ENCODE results near the gene UBN1. TPM values are rescaled to one million over a fixed set of nuclear protein-coding genes. Genes with fewer than 3 reads are reported as not detected.
A peak's percentile ranks its signal among the peaks of the same experiment; 100 is the strongest.

Gene UBN1
- total RNA-seq, 1 experiment from 2014 or later, result 19.7 TPM

DNA sequence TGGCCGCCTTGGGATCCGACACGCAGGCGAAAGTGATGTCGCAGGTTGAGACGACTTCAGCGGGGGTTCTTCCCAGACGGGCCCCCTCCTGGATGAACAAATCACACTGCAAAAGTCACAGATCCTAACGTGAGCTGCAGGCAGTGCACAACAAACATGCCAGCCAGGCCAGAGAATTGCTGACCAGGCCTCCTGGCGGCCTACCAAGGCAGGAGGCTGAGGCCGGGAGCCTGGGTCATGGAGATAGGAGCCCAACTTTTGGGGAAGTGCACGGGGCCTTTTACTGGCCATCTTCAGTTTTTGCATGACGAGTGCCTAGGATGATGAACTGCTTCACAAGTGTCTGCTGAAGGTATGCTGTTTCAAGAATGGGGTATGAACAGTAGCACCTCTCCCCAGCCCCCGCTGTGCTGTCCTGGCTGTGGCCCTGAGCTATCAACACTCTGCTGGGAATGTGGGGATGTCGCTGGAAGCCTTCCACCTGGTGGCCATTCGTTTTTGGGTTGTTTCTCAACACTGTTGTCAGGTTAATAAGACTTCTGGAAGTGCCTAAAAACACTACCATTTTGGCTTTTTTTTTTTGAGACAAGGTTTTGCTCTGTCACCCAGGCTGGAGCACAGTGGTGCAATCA lies 32.6 kb upstream of the UBN1 start:
- no peak for DNase-seq (ENCODE audit: low read depth)

GRCh38 chr16:4820652-4821051 lies 26.6 kb upstream of the UBN1 start:
- no peak for DNase-seq (ENCODE audit: low read depth)

GRCh38 chr16:4825196-4825595 lies 22.1 kb upstream of the UBN1 start:
- no peak for DNase-seq (ENCODE audit: low read depth)

DNA sequence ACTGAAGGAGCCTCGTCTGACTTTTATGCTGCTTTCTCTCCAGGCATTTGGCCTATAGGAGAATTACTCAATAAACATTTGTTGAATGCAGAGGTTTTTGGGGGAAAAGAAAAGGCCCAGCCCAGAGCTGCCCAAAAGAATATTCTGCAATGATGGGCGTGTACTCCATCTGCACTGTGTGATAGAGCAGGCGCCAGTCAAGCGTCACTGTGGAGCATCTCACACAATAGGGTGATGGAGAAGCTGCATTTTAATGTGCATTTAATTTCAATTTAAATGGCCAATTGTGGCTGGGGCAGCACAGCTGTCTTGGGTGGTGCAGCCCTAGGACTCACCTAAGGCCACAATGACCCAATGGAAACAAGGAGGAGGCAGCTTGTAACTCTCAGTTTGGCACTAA lies 20.8 kb upstream of the UBN1 start:
- DNase-seq (ENCODE audit: low read depth), result no peak

- DNase-seq (ENCODE audit: low read depth), result no peak
Observed at GRCh38 chr16:4826980-4827379, 20.3 kb upstream of the UBN1 start.

DNA sequence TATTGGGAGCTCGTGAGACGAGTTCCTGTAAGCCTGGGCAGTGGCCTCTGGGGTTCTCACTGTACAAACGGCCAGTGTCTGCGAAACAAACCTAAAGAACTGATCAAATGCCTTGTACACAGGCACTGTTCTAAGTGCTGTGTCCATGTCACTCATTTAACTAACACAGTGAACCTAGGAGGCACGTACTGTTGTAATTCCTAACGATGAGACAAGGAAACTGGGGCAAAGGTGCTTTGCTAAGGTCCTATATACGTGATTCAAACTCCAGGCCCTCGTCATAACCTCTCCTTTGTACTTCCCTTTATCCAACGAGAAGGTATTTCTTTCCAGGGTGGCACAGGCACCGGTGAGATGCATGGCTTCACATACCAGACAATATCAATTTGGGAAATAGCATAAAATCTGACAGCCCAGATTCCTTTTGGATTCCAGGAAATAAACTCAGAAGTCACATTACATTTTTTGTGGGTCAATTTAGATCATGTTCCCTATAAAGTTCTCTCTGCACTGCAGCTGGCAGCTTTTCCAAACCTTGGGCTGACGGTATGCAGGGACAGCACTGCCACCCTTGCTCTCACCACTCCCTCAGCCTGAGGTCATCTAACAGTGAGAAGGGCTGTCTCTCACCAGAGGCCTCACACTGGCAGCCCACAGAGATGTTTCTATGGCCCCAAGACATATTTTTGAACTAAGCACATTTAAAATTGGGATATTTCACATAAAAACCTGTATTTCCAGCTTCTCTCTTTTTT lies 18.5 kb upstream of the UBN1 start:
- no peak for DNase-seq (ENCODE audit: low read depth)

DNA sequence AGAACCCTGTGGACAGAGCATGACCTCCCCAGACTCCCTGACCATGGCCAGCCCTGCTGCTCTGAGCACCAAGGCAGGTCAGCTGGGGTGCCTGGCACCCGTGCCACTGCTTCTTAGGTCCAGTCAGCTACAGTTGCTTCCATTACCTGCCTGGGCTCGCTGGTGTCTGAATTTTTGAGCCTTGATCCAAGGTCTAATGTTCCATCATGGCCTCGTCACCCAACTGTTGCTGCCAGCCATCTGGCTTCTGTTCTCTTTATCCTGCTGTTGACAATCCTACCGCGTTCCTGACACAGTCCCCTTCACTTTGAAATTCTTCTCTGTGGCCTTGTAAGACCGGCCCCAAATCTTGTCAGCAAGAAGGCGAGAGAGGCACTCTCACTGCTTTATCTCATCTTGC lies 16.9 kb upstream of the UBN1 start:
- no peak for DNase-seq (ENCODE audit: low read depth)

DNA sequence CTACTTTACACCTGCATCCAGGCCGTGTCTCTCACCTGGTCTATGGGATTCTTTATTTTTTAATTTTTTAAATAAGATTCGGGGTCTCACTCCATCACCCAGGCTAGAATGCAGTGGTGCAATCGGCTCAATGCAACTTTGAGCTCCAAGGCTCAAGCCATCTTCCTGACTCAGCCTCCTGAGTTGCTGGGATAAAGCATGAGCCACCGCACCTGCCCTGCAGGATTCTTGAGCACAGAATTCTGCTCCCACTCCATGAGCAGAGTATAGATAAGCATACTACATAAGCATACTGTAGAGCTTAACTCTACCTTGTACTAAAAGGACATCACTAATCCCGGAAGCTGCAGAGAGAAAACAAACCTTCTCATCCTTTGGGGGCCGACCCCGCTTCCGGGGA lies 15.7 kb upstream of the UBN1 start:
- no peak for DNase-seq (ENCODE audit: low read depth)

GRCh38 chr16:4832698-4833343 lies 14.5 kb upstream of the UBN1 start:
- no peak for DNase-seq (ENCODE audit: low read depth)

DNA sequence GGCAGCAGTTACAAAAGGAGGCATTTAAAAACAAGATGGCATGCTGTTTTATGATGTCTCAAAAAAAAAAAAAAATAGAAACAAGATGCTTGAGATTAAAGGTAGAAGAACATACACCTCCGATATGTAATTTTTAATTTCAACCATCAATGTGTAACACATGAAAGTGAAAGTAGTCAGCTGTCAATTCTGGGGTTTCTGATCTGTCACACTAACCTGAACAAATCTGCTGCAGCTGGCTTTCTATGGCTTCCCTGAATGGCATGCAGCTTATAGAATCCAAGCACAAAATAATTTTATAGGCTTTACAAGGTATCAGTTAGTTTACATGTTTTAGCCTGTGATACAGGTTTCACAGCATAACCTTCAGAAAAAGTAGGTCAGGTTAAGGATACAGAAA lies 13.7 kb upstream of the UBN1 start:
- DNase-seq (ENCODE audit: low read depth), result no peak

- no peak for DNase-seq (ENCODE audit: low read depth)
Observed at GRCh38 chr16:4836727-4837126, 10.6 kb upstream of the UBN1 start.

GRCh38 chr16:4837733-4838501 lies 9.4 kb upstream of the UBN1 start:
- no peak for DNase-seq (ENCODE audit: low read depth)

- DNase-seq (ENCODE audit: low read depth), result no peak
Observed at GRCh38 chr16:4839942-4840341, 7.3 kb upstream of the UBN1 start.

DNA sequence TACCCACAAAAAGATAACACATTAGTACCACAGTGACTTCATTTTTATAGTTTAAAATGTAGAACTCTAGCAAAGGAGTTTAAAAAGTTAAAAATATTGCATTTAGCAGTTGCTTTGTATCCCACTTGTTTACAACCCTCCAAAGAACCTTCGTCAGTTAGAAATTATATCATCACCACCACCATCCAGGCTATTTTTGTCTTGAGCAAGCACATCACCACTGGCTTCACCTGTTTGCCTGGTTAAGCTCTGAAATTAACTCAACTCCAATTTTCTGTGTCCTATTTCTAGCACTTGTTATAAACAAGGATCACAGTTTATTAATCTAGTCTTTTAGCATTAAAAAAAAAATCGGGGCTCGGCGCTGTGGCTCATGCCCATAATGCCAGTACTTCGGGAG lies 6.3 kb upstream of the UBN1 start:
- DNase-seq (ENCODE audit: low read depth), result no peak

- DNase-seq (ENCODE audit: low read depth), result peak; percentile 63
Observed at GRCh38 chr16:4846503-4846900, 779 bp upstream of the UBN1 start.

GRCh38 chr16:4847774-4848587 lies 700 bp downstream of the UBN1 start:
- DNase-seq (ENCODE audit: low read depth), result peak; percentile 72

GRCh38 chr16:4850211-4850610 lies 2.9 kb downstream of the UBN1 start:
- peak; percentile 11 for DNase-seq (ENCODE audit: low read depth)

DNA sequence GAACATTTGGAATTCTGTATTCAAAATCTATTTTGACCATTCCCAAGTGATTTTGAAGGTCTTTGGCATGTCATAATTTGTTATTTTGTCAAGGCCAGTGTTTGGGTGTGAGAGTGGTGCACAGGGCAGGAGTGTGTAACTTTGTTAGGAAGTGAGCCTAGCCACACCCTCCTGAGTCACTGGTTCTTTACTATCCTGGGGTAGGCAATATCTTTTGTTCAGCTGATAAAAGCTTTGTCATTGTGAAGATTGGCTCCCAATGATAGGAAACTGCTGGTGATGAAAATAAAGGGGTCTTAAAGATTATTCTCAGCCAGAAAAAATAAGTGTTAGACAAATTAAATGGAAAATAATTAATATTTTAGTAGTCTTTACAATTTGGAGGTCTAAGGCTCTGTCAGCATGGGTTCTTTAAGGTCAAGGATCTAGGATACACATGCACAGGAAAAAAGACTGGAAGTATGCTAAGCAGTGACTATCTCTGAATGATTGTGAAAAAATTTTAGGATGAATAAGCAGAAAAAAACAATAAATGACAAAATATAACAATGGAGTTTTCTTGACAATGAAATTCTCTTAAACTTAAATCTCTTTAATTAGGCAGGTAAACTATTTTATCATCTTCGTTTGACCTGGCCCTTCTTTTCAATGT lies 5.1 kb downstream of the UBN1 start:
- DNase-seq (ENCODE audit: low read depth), result peak; percentile 28

GRCh38 chr16:4855371-4855770 lies 8.1 kb downstream of the UBN1 start:
- DNase-seq (ENCODE audit: low read depth), result no peak

GRCh38 chr16:4855804-4856203 lies 8.5 kb downstream of the UBN1 start:
- no peak for DNase-seq (ENCODE audit: low read depth)

All from RPMI7951 (cell line).